Measurements from ENCODE around the gene OASL.

OASL gene

DNA sequence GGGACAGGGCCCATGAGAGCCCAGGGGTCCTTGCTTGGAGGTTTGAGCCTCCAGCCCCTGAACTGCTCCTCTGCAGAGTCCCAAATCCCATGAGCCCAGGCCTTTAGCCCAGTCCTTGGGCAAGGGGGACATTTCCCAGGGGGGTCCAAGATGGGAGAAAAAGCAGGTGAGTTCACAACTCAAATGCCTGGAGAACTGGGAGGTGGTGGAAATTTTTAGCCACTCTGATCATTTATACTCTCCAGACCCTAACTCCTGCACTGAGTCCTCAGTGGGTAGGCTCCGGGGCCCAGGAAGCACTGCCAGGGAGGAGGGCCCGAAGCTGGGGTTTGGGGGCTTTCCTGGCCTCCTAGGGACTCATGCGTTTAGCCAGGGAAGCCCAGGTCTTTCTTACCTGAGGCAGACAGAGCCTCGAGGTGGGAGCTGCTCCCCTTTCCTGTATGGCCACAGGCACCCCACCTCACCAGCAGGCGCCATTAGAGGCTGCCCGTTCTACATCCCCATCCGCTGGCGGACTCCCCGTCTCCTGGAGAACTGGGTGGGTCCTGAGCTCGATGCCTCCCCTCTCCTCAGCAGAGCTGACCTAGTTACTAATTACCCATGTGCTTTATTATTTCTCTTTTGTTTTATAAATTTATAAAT lies 59.7 kb downstream of the OASL start:
- no peak overlapping the region for H3K4me3 ChIP-seq (ENCODE audit: low read depth, low read length)
- TF ChIP-seq CTCF (IDR thresholded peaks at IDR 0.05; ENCODE audit: low read depth, low read length): no peak
- in situ Hi-C loops (cut with HindIII; ENCODE audit: low sequenced_read_pairs): no loop called here

DNA sequence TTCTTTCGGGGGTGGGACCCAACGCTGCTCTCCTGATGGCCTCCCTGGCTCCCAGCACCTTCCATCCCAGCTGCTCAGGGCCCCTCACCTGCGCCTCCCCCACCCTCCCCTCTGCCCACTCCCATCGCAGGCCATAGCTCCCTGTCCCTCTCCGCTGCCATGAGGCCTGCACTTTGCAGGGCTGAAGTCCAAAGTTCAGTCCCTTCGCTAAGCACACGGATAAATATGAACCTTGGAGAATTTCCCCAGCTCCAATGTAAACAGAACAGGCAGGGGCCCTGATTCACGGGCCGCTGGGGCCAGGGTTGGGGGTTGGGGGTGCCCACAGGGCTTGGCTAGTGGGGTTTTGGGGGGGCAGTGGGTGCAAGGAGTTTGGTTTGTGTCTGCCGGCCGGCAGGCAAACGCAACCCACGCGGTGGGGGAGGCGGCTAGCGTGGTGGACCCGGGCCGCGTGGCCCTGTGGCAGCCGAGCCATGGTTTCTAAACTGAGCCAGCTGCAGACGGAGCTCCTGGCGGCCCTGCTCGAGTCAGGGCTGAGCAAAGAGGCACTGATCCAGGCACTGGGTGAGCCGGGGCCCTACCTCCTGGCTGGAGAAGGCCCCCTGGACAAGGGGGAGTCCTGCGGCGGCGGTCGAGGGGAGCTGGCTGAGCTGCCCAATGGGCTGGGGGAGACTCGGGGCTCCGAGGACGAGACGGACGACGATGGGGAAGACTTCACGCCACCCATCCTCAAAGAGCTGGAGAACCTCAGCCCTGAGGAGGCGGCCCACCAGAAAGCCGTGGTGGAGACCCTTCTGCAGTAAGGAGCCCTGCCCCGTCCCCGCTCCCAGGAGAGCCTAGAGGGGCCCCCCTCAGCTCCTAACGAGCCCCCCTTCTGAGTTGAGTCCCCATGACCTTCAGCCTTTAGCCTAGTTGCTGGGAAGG lies 60.5 kb downstream of the OASL start, which contains the start of gene HNF1A:
TSS of gene HNF1A (plus strand) at position 248 of the 924 bp plus-strand sequence. CDS start at position 474, 226 bp downstream.
- H3K4me3 ChIP-seq (ENCODE audit: low read depth, low read length): no peak within 1 kb of the TSS
- no peak for TF ChIP-seq CTCF (IDR thresholded peaks at IDR 0.05; ENCODE audit: low read depth, low read length)
- no peak for DNase-seq (ENCODE audit: low read depth, low spot score)
- in situ Hi-C loops (cut with HindIII; ENCODE audit: low sequenced_read_pairs): no loop called here

More for the DNA sequence above, 59.7 kb downstream of the OASL start:
- no peak for DNase-seq (ENCODE audit: low read depth, low spot score)

DNA sequence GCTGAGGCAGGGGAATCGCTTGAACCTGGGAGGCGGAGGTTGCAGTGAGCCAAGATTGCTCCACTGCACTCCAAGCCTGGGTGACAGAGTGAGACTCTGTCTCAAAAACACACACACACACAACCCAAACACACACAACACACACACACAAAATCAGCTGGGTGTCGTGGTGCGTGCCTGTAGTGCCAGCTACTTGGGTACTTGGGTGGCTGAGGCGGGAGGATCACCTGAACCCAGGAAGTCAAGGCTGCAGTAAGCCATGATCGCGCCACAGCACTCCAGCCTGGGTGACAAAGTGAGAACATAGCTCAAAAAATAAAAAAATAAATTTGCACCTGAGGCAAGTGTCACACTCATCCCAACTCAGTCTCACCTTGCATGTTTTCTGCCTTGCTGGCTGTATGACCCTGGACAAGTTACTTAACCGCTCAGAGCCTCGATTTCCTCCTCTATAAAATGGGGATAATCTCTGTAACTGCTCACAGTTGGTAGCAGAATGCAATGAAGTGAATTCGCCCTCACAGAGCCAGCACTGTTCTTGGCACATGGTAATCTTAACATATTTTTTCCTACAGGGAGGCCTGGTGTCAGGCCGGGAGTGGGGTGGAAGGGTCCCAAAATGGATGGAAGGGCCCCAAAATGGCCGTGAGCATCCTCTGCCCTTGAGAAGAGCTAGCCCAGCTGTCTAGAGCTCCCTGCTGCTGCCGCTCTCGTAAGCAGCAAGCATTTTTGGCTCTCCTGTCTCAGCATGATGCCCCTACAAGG lies 61.3 kb downstream of the OASL start:
- TF ChIP-seq CTCF (IDR thresholded peaks at IDR 0.05; ENCODE audit: low read depth, low read length): no peak
- in situ Hi-C loops (cut with HindIII; ENCODE audit: low sequenced_read_pairs): no loop called here
- H3K4me3 ChIP-seq (ENCODE audit: low read depth, low read length): no peak overlapping the region
- no peak for DNase-seq (ENCODE audit: low read depth, low spot score)

- no peak overlapping the region for H3K4me3 ChIP-seq (ENCODE audit: low read depth, low read length)
- no peak for TF ChIP-seq CTCF (IDR thresholded peaks at IDR 0.05; ENCODE audit: low read depth, low read length)
- no peak for DNase-seq (ENCODE audit: low read depth, low spot score)
- in situ Hi-C loops (cut with HindIII; ENCODE audit: low sequenced_read_pairs): no loop called here
These were observed 66.0 kb downstream of the OASL start for GRCh38 chr12:120972870-120973543.

GRCh38 chr12:120971299-120972180 lies 67.5 kb downstream of the OASL start:
- peak; percentile 58 for DNase-seq (ENCODE audit: low read depth, low spot score)
- H3K4me3 ChIP-seq (ENCODE audit: low read depth, low read length): no peak overlapping the region
- TF ChIP-seq CTCF (IDR thresholded peaks at IDR 0.05; ENCODE audit: low read depth, low read length): peak; percentile 81
- in situ Hi-C loops (cut with HindIII; ENCODE audit: low sequenced_read_pairs): no loop called here
